SK-N-SH (cell line): Measurements from ENCODE around the gene TK2.

Source experiments
- CHD2 ChIP-seq: fragments of 150-350 bp; IDR thresholded peaks from 2 replicates; pipeline ENCODE4 v1.6.1; 2018; ENCODE audit warnings: low read length; ENCODE audit not compliant: partially characterized antibody
- CTCF ChIP-seq: fragments of 200-600 bp; sonication (generic); IDR thresholded peaks from 2 replicates; pipeline ENCODE4 v1.6.1; 2017; ENCODE audit warnings: antibody characterized with exemption, mild to moderate bottlenecking, moderate library complexity
- EZH2phosphoT487 ChIP-seq: fragments of 200-600 bp; sonication (generic); IDR thresholded peaks from 2 replicates; pipeline ENCODE4 v1.6.1; 2017; ENCODE audit warnings: low read depth, mixed run types, mild to moderate bottlenecking, antibody characterized with exemption, moderate library complexity, borderline replicate concordance
- FOXM1 ChIP-seq: IDR thresholded peaks from 2 replicates; pipeline ENCODE4 v1.4.0; 2012; ENCODE audit warnings: low read depth, mild to moderate bottlenecking
- NRF1 ChIP-seq: IDR thresholded peaks from 2 replicates; pipeline ENCODE4 v1.6.1; 2012; ENCODE audit warnings: low read depth, mild to moderate bottlenecking, low read length
- PBX3 ChIP-seq: IDR thresholded peaks from 2 replicates; pipeline ENCODE4; 2012
- POLR2AphosphoS5 ChIP-seq: IDR thresholded peaks from 2 replicates; pipeline ENCODE4 v1.6.1; 2012; ENCODE audit warnings: low read depth, low read length
- RCOR1 ChIP-seq: fragments of 150-350 bp; IDR thresholded peaks from 2 replicates; pipeline ENCODE4 v1.6.1; 2017; ENCODE audit warnings: antibody characterized with exemption, low read length
- RFX5 ChIP-seq: IDR thresholded peaks from 2 replicates; pipeline ENCODE4 v1.6.1; 2012; ENCODE audit warnings: mild to moderate bottlenecking, improper control_type of control experiment, low read length
- SIN3A ChIP-seq: IDR thresholded peaks from 2 replicates; pipeline ENCODE4 v1.6.1; 2012; ENCODE audit warnings: low read depth, mild to moderate bottlenecking, low read length, moderate library complexity, borderline replicate concordance
- SMC3 ChIP-seq: IDR thresholded peaks from 2 replicates; pipeline ENCODE4 v1.6.1; 2012; ENCODE audit warnings: low read depth, low read length, improper control_type of control experiment

- TF ChIP-seq PBX3, result no peak
- no peak for TF ChIP-seq POLR2AphosphoS5
- no peak for TF ChIP-seq CTCF
- no peak for TF ChIP-seq CHD2
- TF ChIP-seq SMC3, result no peak
- TF ChIP-seq FOXM1, result no peak
- no peak for TF ChIP-seq RFX5
- no peak for TF ChIP-seq EZH2phosphoT487
- no peak for TF ChIP-seq NRF1
- no peak for TF ChIP-seq SIN3A
- no peak for TF ChIP-seq RCOR1
These were observed 79.4 kb downstream of the TK2 start for GRCh38 chr16:66470556-66470955.
